Motor neuron (in vitro differentiated cells): Measurements from ENCODE around the gene INAVA. TPM values are rescaled to one million over a fixed set of nuclear protein-coding genes. Genes with fewer than 3 reads are reported as not detected.
A peak's percentile ranks its signal among the peaks of the same experiment; 100 is the strongest.

Experiments used
- ATAC-seq, 8 experiments: fragments of 200-7000 bp; cut with Tn5 transposase; replicated peaks in 6 of 8; 2 replicates each; pipeline ENCODE4 v1.8.0; 2021; ENCODE audit warnings: mild to moderate bottlenecking in 8 of 8, moderate library complexity in 8 of 8
- H3K27ac ChIP-seq, 2 donors: fragments of 250-450 bp; sonication (Bioruptor Pico); 2 replicates each; pipeline ENCODE4 v1.9.0; 2021; ENCODE audit warnings: antibody characterized with exemption in 2 of 2, mild to moderate bottlenecking in 2 of 2, moderate library complexity in 1 of 2
- H3K4me1 ChIP-seq, 2 donors: fragments of 250-450 bp; sonication (Bioruptor Pico); replicated peaks in 1 of 2; 2 replicates each; pipeline ENCODE4 v1.6.1; 2021; ENCODE audit warnings: antibody characterized with exemption in 2 of 2, mild to moderate bottlenecking in 2 of 2, moderate library complexity in 1 of 2
- H3K4me3 ChIP-seq, 5 donors: fragments of 250-450 bp; sonication (Bioruptor Pico); 2 replicates each; pipeline ENCODE4 v1.9.0; 2021; ENCODE audit warnings: antibody characterized with exemption in 5 of 5, mild to moderate bottlenecking in 5 of 5, moderate library complexity in 4 of 5
- WGBS, 10 experiments: fragments of 450-650 bp; shearing (Covaris generic); methylation state at CpG; one replicate each; pipeline ENCODE4 v1.0.0; 2022; 5-methylcytosine and 5-hydroxymethylcytosine counted together
- in situ Hi-C, 9 experiments: fragments of 400-800 bp; cut with MboI; loops; one replicate each; pipeline ENCODE4 v1.15.0; 2021; ENCODE audit warnings: low sequenced_read_pairs in 9 of 9, low pct_unique_long_range_greater_than_20kb in 2 of 9; ENCODE audit not compliant: unreplicated experiment in 9 of 9
- total RNA-seq, 8 experiments: library from RNA; unstranded; fragments of 300-600 nt; gene quantifications; 2 replicates each; pipeline versions ENCODE4 v1.2.3 to v1.2.4, GENCODE V29; 2022

Gene INAVA, protein sequence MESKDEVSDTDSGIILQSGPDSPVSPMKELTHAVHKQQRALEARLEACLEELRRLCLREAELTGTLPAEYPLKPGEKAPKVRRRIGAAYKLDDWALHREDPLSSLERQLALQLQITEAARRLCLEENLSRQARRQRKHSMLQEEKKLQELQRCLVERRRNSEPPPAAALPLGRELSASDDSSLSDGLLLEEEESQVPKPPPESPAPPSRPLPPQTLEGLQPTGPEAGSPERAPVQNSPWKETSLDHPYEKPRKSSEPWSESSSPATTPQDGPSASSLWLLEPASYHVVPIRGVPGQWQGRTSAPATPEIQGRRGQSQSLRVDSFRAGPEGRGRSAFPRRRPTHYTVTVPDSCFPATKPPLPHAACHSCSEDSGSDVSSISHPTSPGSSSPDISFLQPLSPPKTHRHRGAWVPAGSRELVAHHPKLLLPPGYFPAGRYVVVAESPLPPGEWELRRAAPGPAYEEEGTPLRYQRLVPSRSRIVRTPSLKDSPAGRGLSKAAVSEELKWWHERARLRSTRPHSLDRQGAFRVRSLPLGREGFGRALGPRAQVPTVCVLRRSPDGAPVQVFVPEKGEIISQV
- 10 to 100 TPM in 1 of 8 experiments, 1 to 10 TPM in 4, under 1 TPM in 3; 0.22 to 19.9 (median 2.1) TPM for total RNA-seq

GRCh38 chr1:200894712-200895442 lies at the start of gene INAVA:
Gene INAVA, plus strand, starts transcription at chr1:200894900. Its CDS starts 3,501 bp downstream, at chr1:200898401.
- ATAC-seq, result no peak
- in situ Hi-C loops, result no loop called here
- H3K27ac ChIP-seq, result no peak within 1 kb of the TSS
- peaks cover 14 to 19% of the 10 kb centered on the region in 2 donors for H3K4me1 ChIP-seq
- 45 to 78% (median 74%) methylated on average over 2 to 10 of the region's 15 CpGs; no CpG with 5 or more reads in 5 of the 10 experiments for WGBS, 10 experiments
- no peak within 1 kb of the TSS for H3K4me3 ChIP-seq

- peak in 5 of 8 experiments; percentile 26 to 83 (median 40) for ATAC-seq
- WGBS, 10 experiments, result 32 to 100% (median 82%) methylated on average over 1 to 4 of the region's 4 CpGs
- peaks cover 11 to 20% of the 10 kb centered on the region in 2 donors for H3K4me1 ChIP-seq
- no peak overlapping the region for H3K4me3 ChIP-seq
- in situ Hi-C loops, result no loop called here
- H3K27ac ChIP-seq, result peak overlapping the region in 1 of 2 donors; percentile 36
Observed at GRCh38 chr1:200845360-200845759, 49.3 kb upstream of the INAVA start.

DNA sequence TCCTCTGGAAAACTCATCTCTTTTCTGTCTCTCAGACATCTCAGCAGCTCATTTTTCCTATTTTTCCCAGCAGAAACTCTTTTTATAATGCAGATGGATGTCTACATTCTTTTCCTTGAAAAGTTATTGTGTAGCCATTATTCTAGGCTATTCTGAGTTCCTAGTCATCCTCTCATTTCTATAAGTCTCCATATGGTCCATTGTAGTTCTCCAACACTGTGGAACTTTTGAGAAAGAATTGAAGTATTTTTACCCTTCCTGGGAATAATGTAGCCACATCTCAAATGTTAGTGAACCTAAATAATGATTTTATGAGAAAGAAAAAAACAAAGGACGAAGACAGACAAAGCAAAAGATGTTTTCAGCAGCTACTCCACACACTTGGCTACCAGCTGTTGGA lies 48.3 kb upstream of the INAVA start:
- peak in 3 of 8 experiments; percentile 68 to 82 (median 74) for ATAC-seq
- Histone ChIP-seq H3K27ac (peak overlapping the region in 1 of 2 donors; percentile 14), H3K4me1 (peaks cover 11 to 20% of the 10 kb centered on the region in 2 donors), H3K4me3 (no peak overlapping the region)
- WGBS, 10 experiments, result 0 to 100% (median 46%) methylated on average over 1 of the region's 1 CpG
- in situ Hi-C loops, result no loop called here

- in situ Hi-C loops, result no loop called here
- ATAC-seq, result no peak
- H3K4me1 ChIP-seq, result peaks cover 11 to 20% of the 10 kb centered on the region in 2 donors
- no peak overlapping the region for H3K27ac ChIP-seq
- WGBS, 10 experiments, result 72 to 100% (median 96%) methylated on average over 1 to 6 of the region's 6 CpGs
- H3K4me3 ChIP-seq, result no peak overlapping the region
Observed at GRCh38 chr1:200849430-200849829, 45.3 kb upstream of the INAVA start.

GRCh38 chr1:200850554-200850953 lies 44.1 kb upstream of the INAVA start:
- ATAC-seq, result peak in 2 of 8 experiments; percentile 18 to 43
- in situ Hi-C loops, result no loop called here
- Histone ChIP-seq H3K4me1 (peaks cover 5 to 14% of the 10 kb centered on the region in 2 donors), H3K4me3 (no peak overlapping the region), H3K27ac (no peak overlapping the region)

GRCh38 chr1:200856716-200857357 lies 37.9 kb upstream of the INAVA start:
- Histone ChIP-seq H3K4me1 (no peaks in the 10 kb centered on the region), H3K4me3 (no peak overlapping the region), H3K27ac (no peak overlapping the region)
- WGBS, 10 experiments, result 75 to 100% (median 100%) methylated on average over 1 to 2 of the region's 2 CpGs; no CpG with 5 or more reads in 1 of the 10 experiments
- in situ Hi-C loops, result no loop called here
- ATAC-seq, result no peak

GRCh38 chr1:200857804-200858203 lies 36.9 kb upstream of the INAVA start:
- in situ Hi-C loops, result no loop called here
- H3K27ac ChIP-seq, result no peak overlapping the region
- H3K4me3 ChIP-seq, result no peak overlapping the region
- ATAC-seq, result no peak
- WGBS, 10 experiments, result 83 to 100% (median 100%) methylated on average over 1 of the region's 1 CpG; no CpG with 5 or more reads in 3 of the 10 experiments
- H3K4me1 ChIP-seq, result no peaks in the 10 kb centered on the region

DNA sequence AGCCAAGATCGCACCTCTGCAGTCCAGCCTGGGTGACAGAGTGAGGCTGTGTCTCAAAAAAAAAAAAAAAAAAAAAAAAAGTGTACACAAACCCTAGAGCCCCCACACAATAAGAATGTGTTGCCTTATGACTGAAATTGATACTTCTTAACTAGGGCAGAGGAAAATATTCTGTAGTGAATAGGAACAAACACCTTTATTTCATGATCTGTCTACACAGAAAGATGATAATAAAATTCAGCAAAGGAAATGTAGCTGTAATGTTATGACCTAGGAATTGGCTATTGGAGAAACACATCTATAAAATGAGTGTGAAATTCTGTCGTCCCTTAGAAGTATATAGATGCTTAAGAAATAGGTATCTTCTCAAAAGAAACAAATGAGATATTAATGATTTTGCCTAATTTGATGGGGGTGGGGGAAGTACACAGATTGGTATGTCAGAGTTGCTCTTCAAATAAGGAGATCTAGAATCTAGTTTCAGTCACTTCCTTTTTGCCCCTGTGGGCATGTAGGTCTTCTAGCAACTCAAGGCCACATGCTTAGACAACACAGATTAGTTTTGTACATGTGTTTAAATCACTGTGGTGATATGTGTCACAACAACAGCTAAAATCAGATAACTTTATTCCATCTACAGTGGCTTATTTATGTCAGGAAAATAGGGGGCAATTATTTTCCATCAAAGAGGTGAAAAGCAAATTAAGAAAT lies 32.6 kb upstream of the INAVA start:
- Histone ChIP-seq H3K4me1 (no peaks in the 10 kb centered on the region), H3K4me3 (no peak overlapping the region), H3K27ac (no peak overlapping the region)
- ATAC-seq, result no peak
- WGBS, 10 experiments, result 89 to 100% (median 100%) methylated on average over 1 to 2 of the region's 2 CpGs
- in situ Hi-C loops, result no loop called here

DNA sequence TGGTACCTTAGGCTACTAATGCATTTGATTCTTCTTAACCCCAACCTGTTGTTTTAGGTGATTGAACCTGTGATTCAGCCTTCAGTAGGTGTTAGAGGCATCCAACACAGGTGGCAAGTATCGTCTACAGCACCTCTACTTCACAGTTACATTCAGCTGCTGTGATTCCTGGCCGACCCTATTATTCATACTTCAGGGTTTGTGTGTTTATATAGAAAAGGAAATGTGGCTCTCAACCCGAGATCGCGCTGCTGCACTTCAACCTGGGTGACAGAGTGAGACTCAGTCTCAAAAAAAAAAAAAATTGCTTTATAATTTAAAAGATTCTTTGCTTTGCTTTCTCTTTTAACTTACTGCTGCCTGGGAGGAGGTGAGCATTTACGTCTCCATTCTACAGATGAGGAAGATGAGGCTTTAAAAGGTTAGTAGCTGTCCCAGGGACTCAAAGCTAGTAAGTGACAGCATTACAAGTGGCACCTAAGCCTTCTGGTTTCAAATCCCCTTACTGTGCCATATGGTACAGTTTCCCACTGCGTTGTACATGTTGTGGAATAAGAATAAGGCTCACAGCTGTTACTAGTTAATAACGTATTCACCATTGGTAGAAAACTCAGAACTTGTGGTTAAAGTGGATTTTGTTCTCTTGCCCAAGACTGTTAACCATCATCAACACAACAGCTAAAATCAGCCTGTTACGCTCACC lies 31.8 kb upstream of the INAVA start:
- no peak for ATAC-seq
- Histone ChIP-seq H3K4me3 (no peak overlapping the region), H3K4me1 (no peaks in the 10 kb centered on the region), H3K27ac (no peak overlapping the region)
- WGBS, 10 experiments, result 64 to 100% (median 94%) methylated on average over 2 to 9 of the region's 9 CpGs
- in situ Hi-C loops, result no loop called here

DNA sequence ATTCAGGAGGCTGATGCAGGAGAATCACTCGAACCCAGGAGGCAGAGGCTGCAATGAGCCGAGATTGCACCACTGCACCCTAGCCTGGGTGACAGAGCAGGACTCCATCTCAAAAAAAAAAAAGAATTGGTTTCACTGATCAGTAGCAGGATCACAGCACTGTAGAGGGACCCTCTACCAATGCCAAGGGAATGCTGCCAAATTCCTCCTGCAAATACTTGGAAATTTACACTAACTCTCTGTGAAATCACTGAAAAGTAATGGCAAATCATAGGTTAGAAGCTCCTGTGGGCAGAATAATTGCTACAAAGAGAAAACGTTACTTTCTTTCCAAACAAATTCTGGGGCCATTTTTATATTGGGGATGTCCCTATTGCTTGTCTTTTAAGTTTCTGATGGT lies 28.6 kb upstream of the INAVA start:
- WGBS, 10 experiments, result 42 to 96% (median 79%) methylated on average over 1 to 3 of the region's 3 CpGs; no CpG with 5 or more reads in 3 of the 10 experiments
- Histone ChIP-seq H3K4me1 (no peaks in the 10 kb centered on the region), H3K4me3 (no peak overlapping the region), H3K27ac (no peak overlapping the region)
- ATAC-seq, result peak in 1 of 8 experiments; percentile 26
- in situ Hi-C loops, result no loop called here

DNA sequence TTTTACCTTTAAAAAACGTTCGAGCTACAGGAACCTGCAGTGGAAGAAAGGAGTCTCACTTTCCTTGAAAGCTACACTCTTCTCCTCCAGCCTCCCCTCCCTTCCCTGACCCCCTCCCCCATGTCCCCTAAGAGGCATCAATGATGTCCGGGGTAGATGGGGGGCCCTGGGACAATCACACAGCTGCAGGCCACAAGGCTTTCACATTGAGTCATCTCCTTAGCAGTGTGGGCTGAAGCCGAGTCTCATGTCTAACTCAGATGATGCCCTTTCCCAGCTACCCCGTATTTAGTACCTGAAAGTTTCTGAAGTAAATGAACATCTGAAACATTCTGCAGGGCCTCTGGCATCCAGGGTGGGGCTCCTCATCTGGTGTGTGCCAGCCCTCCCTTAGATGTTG lies 28.2 kb upstream of the INAVA start:
- no peaks in the 10 kb centered on the region for H3K4me1 ChIP-seq
- no peak overlapping the region for H3K27ac ChIP-seq
- 0 to 64% (median 45%) methylated on average over 1 to 3 of the region's 5 CpGs; no CpG with 5 or more reads in 4 of the 10 experiments for WGBS, 10 experiments
- ATAC-seq, result peak in 6 of 8 experiments; percentile 13 to 39 (median 28)
- H3K4me3 ChIP-seq, result no peak overlapping the region
- in situ Hi-C loops, result no loop called here
